Stomach (tissue), 4 donors: ENCODE data around the gene IDI1.

Experiments
- CTCF ChIP-seq, 7 experiments: fragments of 450-650 bp in 4 of 7; fragments of 200-600 bp in 3 of 7; sonication (generic) in 3 of 7; IDR thresholded peaks; one replicate each; pipeline ENCODE4 v1.5.1; 2016 to 2019; ENCODE audit warnings: antibody characterized with exemption in 7 of 7, control low read depth in 2 of 7, mild to moderate bottlenecking in 1 of 7
- POLR2A ChIP-seq, 4 donors: fragments of 450-650 bp; IDR thresholded peaks; one replicate each; pipeline ENCODE4 v1.6.1; 2016; ENCODE audit warnings: antibody characterized with exemption in 4 of 4, control low read depth in 2 of 4, mild to moderate bottlenecking in 1 of 4, moderate library complexity in 1 of 4
- POLR2AphosphoS5 ChIP-seq, 3 donors: sonication (generic); formaldehyde crosslinking; IDR thresholded peaks; one replicate each; pipeline ENCODE4 v1.6.1; 2016; ENCODE audit warnings: antibody characterized with exemption in 3 of 3

- TF ChIP-seq POLR2AphosphoS5 (IDR thresholded peaks at IDR 0.05) (no peak), CTCF (IDR thresholded peaks at IDR 0.05) (no peak), POLR2A (IDR thresholded peaks at IDR 0.05) (no peak)
Measured at GRCh38 chr10:1003884-1004670, 44.8 kb downstream of the IDI1 start.
